ENCODE measurements around the gene AUH.
"Not testable (repeated sequence)": the region's sequence is repeated elsewhere in the genome, so short reads cannot be mapped to it uniquely, and the experiment has no call there.

The AUH gene, protein sequence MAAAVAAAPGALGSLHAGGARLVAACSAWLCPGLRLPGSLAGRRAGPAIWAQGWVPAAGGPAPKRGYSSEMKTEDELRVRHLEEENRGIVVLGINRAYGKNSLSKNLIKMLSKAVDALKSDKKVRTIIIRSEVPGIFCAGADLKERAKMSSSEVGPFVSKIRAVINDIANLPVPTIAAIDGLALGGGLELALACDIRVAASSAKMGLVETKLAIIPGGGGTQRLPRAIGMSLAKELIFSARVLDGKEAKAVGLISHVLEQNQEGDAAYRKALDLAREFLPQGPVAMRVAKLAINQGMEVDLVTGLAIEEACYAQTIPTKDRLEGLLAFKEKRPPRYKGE

GRCh38 chr9:91361291-91362050, at the start of gene AUH:
AUH (minus strand) TSS chr9:91361918; CDS start chr9:91361889, 29 bp downstream.
- peak; percentile 67 to 71 for DNase-seq (ENCODE audit: low read depth in 2 of 2)

DNA sequence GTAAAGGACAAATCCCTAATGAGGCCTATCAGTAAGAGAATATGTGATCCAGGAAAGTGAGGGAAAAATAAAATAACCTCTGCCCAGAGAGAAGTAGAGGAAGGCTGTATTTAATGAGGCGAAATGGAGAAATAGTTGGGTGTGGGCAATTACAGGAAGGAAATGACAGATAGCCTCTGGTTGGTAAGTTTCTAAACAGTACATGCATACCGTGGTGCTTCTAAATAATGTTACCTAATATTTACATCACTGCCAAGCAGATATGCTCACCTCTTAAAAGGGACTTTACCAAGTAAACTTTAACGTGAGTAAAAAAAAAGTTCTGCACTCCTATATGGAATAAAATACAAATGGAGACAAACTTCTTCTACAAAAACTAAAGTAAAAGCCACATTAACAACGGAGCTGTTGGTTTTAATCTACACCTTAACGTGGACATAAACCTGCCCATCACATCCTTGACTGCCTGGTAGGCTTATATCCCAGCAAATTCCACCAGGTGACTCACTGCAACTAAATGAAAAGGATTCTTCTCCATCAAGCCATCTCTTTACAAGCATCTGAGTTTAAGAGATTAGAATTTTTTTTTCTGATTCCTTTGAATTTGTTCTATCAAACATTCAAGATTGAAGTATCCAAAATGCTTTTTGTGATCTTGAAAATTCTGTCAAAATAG, 49.5 kb upstream of the AUH start:
- DNase-seq (ENCODE audit: low read depth in 2 of 2), result no peak

- no peak for DNase-seq (ENCODE audit: low read depth in 2 of 2)
These were observed 48.4 kb upstream of the AUH start for GRCh38 chr9:91410161-91410560.

GRCh38 chr9:91408475-91408874, 46.8 kb upstream of the AUH start:
- DNase-seq (ENCODE audit: low read depth in 2 of 2), result no peak

GRCh38 chr9:91407580-91408318, 46.0 kb upstream of the AUH start:
- DNase-seq (ENCODE audit: low read depth in 2 of 2), result no peak

DNA sequence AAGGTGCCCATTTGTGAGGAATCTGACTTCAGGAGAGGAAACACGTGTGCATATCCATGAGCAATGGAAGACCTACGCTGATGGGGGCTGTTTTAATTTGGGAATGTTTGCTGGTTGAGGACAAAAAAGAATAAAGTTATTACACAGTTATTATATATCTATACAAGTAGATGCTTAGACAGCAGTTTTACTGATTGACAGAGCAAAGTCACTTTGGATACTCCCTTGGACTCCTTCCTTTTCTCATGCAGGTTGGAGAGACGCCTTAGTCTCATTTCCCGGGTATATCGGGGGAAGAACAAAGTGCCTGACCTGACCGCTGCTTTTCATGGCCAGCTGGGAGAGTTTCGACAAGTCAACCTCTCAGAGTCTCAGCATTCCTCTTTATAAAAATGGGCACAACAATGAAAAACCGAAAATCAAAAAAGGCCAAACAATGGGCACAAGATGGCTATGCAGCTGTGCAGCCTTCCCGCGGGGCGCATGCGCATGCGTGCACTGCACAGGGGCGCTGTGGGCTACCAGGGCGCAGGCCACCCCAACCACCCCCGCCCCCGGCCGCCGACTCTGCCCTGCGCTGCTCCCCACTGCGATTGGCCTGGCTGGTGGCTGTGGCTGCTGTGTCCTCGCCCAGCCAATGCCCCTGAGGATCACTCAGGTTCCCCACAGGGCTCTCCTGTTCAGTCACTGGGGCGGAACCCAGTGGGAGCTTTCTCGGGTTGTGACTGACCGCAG, 43.8 kb upstream of the AUH start:
- DNase-seq (ENCODE audit: low read depth in 2 of 2), result no peak

DNA sequence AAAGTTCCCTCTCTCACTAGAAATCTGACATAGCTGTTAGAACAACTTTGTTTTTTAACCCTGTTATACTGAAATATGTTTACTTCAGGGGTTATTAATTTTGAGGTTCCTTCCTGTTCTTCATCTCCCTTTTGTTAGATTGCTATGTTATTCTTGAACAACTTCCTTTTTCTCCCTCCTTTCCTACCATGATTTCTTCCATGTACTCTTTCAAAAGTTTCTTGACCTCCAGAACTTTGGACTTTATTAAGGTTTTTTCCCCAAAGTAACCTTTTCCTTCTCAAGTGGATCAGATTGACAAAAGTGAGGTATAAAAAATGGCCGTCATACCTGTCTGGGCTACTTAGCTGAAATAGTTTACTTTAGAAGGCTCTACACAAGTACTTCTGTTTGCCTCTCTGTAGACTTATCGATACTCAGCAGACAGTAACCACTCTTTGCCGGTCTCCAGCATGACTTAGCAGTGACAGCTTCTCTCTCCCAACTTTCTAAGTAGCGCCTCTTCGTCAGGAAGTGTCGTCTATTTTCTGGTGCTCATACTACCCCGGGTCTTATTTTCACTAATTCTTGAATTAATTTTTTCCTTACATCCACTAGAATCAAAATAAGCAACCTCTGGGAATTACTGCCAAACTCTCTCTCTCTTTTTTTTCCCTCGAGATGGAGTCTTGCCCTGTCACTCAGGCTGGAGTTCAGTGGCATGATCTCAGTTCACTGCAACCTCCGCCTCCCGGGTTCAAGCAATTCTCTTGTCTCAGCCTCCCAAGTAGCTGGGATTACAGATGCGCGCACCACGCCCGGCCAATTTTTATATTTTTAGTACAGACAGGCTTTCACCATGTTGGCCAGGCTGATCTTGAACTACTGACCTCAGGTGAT, 42.2 kb upstream of the AUH start:
- no peak for DNase-seq (ENCODE audit: low read depth in 2 of 2)

DNA sequence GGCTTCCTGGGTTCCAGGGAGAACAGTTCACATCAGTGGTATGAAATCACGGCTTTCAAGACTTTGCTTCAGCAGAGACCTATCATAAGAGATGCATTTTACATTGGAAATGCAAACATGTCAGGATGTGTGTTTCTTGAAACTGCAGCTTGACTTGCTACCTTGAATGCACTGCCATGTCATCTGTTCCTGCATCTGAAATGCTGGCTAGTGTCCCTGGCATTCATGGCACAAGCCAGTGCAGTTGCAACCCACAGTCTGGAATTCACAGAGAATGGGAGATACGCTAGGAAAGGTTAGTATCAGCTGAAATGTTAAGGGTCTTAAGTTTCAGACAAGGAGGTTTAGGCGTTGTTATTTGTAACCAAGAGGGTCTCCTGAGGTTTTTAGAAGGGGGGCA, 37.2 kb upstream of the AUH start:
- no peak for DNase-seq (ENCODE audit: low read depth in 2 of 2)

- no peak for DNase-seq (ENCODE audit: low read depth in 2 of 2)
These were observed 34.1 kb upstream of the AUH start for GRCh38 chr9:91395553-91396471.

GRCh38 chr9:91395106-91395552, 33.4 kb upstream of the AUH start:
- no peak for DNase-seq (ENCODE audit: low read depth in 2 of 2)

GRCh38 chr9:91393826-91394225, 32.1 kb upstream of the AUH start:
- DNase-seq (ENCODE audit: low read depth in 2 of 2), result no peak

DNA sequence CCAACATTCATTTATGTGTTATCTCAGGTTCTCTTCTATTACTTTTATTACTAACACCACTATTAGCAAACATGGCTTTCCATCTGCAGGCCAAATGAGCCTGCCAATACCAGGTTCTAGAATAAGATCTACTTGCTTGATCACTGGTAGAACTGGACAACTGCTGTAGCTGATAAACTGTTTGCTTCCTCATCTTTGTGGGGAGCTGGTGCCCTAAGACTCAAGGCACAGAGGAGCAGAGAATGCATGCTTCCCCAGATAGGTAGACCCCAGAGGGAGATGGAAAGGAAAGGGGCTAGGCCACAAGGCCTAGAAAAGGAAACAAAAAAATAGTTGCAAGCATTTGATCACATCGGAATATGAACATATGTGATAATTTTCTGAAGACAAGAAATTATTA, 30.7 kb upstream of the AUH start:
- no peak for DNase-seq (ENCODE audit: low read depth in 2 of 2)

- DNase-seq (ENCODE audit: low read depth in 2 of 2), result no peak
These were observed 30.1 kb upstream of the AUH start for GRCh38 chr9:91391818-91392217.

- no peak for DNase-seq (ENCODE audit: low read depth in 2 of 2)
These were observed 29.7 kb upstream of the AUH start for GRCh38 chr9:91391412-91391811.

DNA sequence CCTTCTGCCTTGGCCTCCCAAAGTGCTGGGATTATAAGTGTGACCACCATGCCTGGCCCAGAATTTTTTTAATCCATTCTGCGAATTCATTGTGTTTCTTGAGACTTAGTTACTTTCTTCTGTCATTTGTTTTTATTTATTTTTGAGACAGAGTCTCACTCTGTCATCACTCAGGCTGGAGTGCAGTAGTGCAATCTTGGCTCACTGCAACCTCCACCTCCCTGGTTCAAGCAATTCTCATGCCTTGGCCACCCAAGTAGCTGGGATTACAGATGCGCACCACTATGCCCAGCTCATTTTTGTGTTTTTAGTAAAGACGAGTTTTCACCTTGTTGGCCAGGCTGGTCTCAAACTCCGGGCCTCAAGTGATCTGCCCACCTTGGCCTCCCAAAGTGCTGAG, 28.0 kb upstream of the AUH start:
- DNase-seq (ENCODE audit: low read depth in 2 of 2), result not testable (repeated sequence)

DNA sequence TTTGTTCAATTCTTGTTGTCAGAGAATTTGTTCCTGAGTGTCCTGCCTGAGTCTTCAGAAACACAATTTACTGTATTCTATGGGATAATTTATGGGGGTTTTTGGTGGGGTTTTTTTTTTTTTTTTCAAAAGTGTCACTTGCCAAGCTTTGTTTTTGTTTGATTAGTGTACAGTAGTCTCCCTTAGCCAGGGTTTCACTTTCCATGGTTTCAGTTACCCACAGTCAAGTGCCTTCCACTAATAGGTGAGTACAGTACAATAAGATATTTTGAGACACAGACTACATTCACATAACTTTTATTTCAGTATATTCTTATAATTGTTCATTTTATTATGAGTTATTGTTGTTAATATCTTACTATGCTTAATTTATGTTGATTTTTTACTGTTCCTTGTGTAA, 25.0 kb upstream of the AUH start:
- DNase-seq (ENCODE audit: low read depth in 2 of 2), result no peak

GRCh38 chr9:91384954-91385353, 23.2 kb upstream of the AUH start:
- DNase-seq (ENCODE audit: low read depth in 2 of 2), result no peak

- no peak for DNase-seq (ENCODE audit: low read depth in 2 of 2)
These were observed 21.9 kb upstream of the AUH start for GRCh38 chr9:91383577-91383976.

GRCh38 chr9:91382298-91382697, 20.6 kb upstream of the AUH start:
- DNase-seq (ENCODE audit: low read depth in 2 of 2), result no peak

Data from stimulated activated CD8-positive, alpha-beta memory T cell treated with anti-CD3 and anti-CD28 coated beads, Interleukin-7, amount 100 ng/mL, for 1 hour (primary cell).